ENCODE data around the gene GUCA1C. TPM values are rescaled to one million over a fixed set of nuclear protein-coding genes. Genes with fewer than 3 reads are reported as not detected.

GUCA1C gene, protein sequence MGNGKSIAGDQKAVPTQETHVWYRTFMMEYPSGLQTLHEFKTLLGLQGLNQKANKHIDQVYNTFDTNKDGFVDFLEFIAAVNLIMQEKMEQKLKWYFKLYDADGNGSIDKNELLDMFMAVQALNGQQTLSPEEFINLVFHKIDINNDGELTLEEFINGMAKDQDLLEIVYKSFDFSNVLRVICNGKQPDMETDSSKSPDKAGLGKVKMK
- not detected for total RNA-seq

DNA sequence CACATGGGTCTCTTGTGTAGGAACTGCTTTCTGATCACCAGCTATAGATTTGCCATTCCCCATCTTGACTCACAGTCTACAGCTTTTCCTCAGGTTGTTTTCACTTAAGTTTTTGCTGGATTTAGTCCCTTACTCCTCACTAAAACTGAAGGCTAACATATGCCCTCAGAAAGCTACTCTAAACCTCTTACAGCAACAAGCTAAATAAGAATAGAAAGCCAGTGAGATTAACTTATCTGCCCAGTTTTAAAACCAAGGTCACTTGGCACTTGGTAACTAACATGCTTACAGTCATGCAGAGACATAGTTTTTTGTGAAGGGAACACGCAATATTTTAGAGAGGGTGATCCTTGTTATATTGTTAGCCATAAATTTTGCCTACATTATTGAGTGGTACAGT is at the start of gene GUCA1C:
GUCA1C (minus strand) TSS at position 180 of the 400 bp plus-strand sequence; CDS start at position 63, 117 bp downstream.
- no peaks in the 10 kb centered on the region for H3K4me1 Mint-ChIP-seq (ENCODE audit: low read depth in 2 of 2)
- DNase-seq (ENCODE audit: low spot score): no peak
- peaks cover 6 to 11% of the 10 kb centered on the region in 2 donors for H3K27me3 Mint-ChIP-seq
- H3K27ac Mint-ChIP-seq: no peak within 1 kb of the TSS
- H3K9me3 Mint-ChIP-seq: no peaks in the 10 kb centered on the region
- ATAC-seq: no peak
- no peaks in the 10 kb centered on the region for H3K36me3 Mint-ChIP-seq
- no peak within 1 kb of the TSS for H3K4me3 Mint-ChIP-seq

DNA sequence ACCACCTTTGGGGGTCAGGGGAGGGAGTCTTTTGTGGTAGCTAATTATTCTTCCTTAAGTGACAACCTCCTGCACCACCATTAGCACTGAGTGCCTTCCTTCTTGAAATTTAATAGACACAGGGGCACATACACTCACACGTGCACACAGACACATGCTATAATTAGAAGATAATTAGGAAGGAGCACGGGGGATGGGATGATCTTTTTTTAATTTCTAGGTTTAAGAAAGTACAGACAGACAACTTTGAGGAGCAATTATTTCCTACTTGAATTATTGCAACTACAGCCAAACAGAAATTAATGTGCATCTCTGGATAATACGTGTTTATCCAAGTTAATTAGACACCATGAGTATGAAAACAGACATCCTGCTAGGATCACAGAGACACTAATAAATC is 44.8 kb upstream of the GUCA1C start:
- ATAC-seq (no peak), DNase-seq (ENCODE audit: low spot score) (no peak)
- Mint-ChIP-seq H3K9me3 (no peaks in the 10 kb centered on the region), H3K27ac (no peak overlapping the region), H3K27me3 (peaks cover 0 to 5% of the 10 kb centered on the region in 2 donors), H3K36me3 (no peaks in the 10 kb centered on the region), H3K4me3 (no peak overlapping the region), H3K4me1 (ENCODE audit: low read depth in 2 of 2) (no peaks in the 10 kb centered on the region)

DNA sequence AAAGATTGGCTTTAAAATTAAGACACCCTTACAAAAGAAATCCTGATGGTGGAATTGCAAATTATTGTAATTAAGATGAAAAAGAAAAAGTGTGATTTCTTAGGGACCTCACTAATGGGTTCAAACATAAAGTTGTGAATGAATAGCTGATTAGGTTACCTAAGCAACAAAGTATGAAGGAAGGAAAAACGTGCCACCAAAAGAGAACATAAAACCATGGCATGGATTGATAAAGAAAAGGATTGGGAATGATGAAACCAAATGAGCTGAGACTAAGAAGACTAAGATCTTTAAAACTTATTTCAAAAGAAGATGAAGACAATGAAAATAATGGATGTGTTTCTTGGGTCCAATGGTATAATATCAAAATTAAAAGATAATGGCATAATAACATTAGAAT is 32.2 kb upstream of the GUCA1C start:
- Mint-ChIP-seq H3K4me3 (no peak overlapping the region), H3K9me3 (peaks cover 3% of the 10 kb centered on the region), H3K36me3 (no peaks in the 10 kb centered on the region), H3K4me1 (ENCODE audit: low read depth in 2 of 2) (no peaks in the 10 kb centered on the region), H3K27me3 (peaks cover 10 to 15% of the 10 kb centered on the region in 2 donors), H3K27ac (no peak overlapping the region)
- ATAC-seq: no peak
- DNase-seq (ENCODE audit: low spot score): no peak

DNA sequence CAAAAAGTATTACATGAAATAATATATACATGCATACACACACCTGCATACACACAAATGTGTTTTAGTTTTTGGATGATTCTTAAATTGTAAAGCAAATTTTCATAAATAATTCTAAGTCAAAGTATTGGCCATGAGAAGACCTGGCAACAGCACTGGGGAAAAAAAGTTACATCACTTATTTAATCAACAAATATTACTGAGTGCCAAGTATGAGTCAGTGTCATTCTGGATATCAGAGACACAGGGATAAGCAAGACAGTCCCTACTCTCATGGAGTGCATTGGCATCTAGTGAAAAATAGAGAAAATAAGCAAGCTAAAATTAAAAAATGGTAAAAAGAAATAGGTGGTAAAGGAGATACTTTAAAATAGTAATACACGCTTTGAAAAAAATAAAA is 29.4 kb upstream of the GUCA1C start:
- DNase-seq (ENCODE audit: low spot score) (no peak), ATAC-seq (no peak)
- Mint-ChIP-seq H3K27ac (no peak overlapping the region), H3K27me3 (peaks cover 6 to 21% of the 10 kb centered on the region in 2 donors), H3K4me3 (no peak overlapping the region), H3K36me3 (no peaks in the 10 kb centered on the region), H3K9me3 (no peaks in the 10 kb centered on the region), H3K4me1 (ENCODE audit: low read depth in 2 of 2) (no peaks in the 10 kb centered on the region)

DNA sequence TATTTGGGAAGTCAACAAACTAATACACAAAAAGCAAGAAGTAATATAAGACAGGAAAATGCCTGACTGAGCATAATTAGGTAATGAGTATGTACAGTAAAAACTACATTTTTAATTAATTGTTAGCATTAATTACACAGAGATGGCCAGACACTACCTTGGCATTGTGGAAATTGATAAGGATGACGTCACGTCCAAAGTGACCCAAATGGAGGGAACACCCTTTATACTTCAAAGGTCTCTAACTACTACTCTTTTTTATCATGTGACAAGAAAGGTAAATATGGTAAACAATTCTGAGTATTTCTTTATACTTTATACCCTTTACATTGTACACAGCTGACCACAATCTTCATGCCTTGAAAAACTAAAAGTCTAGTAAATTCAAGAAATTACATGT is 22.4 kb upstream of the GUCA1C start:
- no peak overlapping the region for H3K27ac Mint-ChIP-seq
- no peaks in the 10 kb centered on the region for H3K9me3 Mint-ChIP-seq
- H3K4me3 Mint-ChIP-seq: no peak overlapping the region
- ATAC-seq: no peak
- DNase-seq (ENCODE audit: low spot score): no peak
- H3K4me1 Mint-ChIP-seq (ENCODE audit: low read depth in 2 of 2): no peaks in the 10 kb centered on the region
- H3K27me3 Mint-ChIP-seq: peaks cover 2 to 17% of the 10 kb centered on the region in 2 donors
- H3K36me3 Mint-ChIP-seq: no peaks in the 10 kb centered on the region

DNA sequence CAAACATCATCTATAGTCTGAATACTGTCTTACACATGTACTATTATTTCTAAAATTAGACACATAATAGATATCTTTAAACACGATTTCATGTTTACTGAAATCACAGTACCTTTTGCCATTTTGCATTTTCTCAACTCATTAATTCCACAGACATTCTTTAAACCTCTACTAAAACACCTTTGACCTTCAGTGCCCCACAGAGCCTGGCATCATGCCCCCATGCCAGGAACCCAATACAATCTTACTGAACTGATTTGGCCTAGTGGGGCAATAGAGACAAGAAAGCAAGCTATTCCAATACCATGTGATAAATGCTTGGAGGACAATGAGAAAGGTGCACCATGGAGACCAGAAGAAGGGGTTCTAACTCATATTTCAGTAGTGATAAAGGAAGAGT is 19.3 kb upstream of the GUCA1C start:
- Mint-ChIP-seq H3K27me3 (peaks cover 2 to 9% of the 10 kb centered on the region in 2 donors), H3K9me3 (no peaks in the 10 kb centered on the region), H3K36me3 (no peaks in the 10 kb centered on the region), H3K4me1 (ENCODE audit: low read depth in 2 of 2) (no peaks in the 10 kb centered on the region), H3K27ac (no peak overlapping the region), H3K4me3 (no peak overlapping the region)
- ATAC-seq (no peak), DNase-seq (ENCODE audit: low spot score) (no peak)

DNA sequence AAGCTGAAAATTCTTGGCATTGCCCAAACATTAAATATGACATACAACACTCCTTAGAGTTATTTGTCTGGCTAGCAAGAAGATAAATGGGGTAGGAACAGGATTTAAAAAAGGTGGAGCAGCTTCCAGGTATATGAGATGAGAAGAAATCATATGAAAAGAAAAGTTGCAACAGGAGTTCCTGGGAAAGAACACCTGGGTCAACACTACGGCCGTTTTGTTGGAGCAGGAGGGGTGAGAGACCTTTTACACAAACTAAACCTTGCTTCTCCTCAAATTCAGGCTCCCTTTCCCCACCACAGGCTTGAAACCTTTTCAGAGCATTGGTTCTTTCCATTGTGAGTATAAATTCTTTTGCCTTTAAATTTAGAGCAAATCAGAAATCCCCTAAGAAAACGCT is 18.8 kb upstream of the GUCA1C start:
- ATAC-seq (no peak), DNase-seq (ENCODE audit: low spot score) (no peak)
- Mint-ChIP-seq H3K4me3 (no peak overlapping the region), H3K36me3 (no peaks in the 10 kb centered on the region), H3K9me3 (no peaks in the 10 kb centered on the region), H3K4me1 (ENCODE audit: low read depth in 2 of 2) (no peaks in the 10 kb centered on the region), H3K27me3 (peaks cover 2 to 9% of the 10 kb centered on the region in 2 donors), H3K27ac (no peak overlapping the region)

DNA sequence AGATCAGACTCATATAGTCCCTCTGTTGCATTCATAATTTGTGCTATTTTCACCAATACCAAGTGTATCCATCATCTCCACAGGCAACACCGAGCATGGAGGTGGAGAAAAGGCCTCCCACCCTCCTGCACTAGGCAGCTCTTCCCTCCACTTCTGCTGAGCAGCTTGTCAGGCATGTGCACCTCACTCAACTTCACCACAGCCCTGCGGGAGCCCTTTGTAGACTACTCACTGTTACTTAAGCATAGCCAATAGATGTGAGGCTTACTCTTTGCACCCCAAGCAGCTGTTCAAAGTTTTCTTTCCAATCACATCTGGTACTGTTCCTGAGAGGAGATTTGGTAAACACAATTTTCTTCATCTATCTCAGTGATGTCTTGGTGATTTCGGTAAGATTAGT is 16.9 kb upstream of the GUCA1C start:
- Mint-ChIP-seq H3K27me3 (peaks cover 2 to 9% of the 10 kb centered on the region in 2 donors), H3K36me3 (no peaks in the 10 kb centered on the region), H3K9me3 (no peaks in the 10 kb centered on the region), H3K4me3 (no peak overlapping the region), H3K27ac (no peak overlapping the region), H3K4me1 (ENCODE audit: low read depth in 2 of 2) (no peaks in the 10 kb centered on the region)
- ATAC-seq (peak in 1 of 2 donors; percentile 40), DNase-seq (ENCODE audit: low spot score) (no peak)

DNA sequence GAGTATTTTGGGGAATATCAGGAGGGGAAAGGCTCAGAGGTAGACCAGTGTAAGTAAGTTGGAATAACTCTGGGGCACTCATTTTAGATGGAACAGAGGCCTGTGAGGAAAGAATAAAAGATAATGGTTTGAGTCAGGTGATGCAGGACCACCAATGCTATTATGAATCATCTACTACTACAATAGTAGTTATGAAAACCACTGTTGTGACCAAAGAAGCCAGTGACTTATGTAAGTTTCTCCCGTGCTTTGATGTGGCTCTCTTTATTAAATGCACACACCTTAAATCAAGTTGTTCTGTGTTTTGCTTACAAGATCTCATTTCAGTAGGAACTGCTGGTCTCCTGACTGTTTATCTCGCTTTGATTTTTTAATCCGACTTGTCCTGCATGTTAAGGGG is 13.1 kb upstream of the GUCA1C start:
- DNase-seq (ENCODE audit: low spot score) (no peak), ATAC-seq (no peak)
- Mint-ChIP-seq H3K9me3 (no peaks in the 10 kb centered on the region), H3K4me3 (no peak overlapping the region), H3K36me3 (no peaks in the 10 kb centered on the region), H3K27ac (no peak overlapping the region), H3K27me3 (no peaks in the 10 kb centered on the region), H3K4me1 (ENCODE audit: low read depth in 2 of 2) (no peaks in the 10 kb centered on the region)

DNA sequence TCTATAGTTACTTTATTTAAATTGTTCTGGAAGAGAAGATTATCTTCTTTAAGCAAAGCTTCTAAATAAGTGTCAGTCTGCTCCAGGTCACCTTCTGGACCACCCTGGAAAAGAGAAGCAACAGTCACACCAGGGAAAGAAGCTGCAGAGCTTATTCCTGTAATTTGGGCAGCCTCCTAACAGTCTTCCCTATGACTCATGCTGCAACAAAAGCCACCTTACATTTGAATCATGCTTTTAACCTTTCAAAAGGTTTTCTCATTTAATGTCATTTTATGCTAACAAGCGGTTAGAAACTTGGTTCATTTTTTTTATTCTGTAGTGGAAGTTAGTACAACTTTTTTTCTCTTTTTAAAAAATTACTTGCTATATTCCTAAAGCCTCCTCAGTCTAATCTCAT is 5.3 kb upstream of the GUCA1C start:
- no peaks in the 10 kb centered on the region for H3K4me1 Mint-ChIP-seq (ENCODE audit: low read depth in 2 of 2)
- H3K4me3 Mint-ChIP-seq: no peak overlapping the region
- DNase-seq (ENCODE audit: low spot score) (no peak), ATAC-seq (no peak)
- H3K36me3 Mint-ChIP-seq: no peaks in the 10 kb centered on the region
- H3K27me3 Mint-ChIP-seq: peaks cover 0 to 2% of the 10 kb centered on the region in 2 donors
- H3K9me3 Mint-ChIP-seq: no peaks in the 10 kb centered on the region
- no peak overlapping the region for H3K27ac Mint-ChIP-seq

DNA sequence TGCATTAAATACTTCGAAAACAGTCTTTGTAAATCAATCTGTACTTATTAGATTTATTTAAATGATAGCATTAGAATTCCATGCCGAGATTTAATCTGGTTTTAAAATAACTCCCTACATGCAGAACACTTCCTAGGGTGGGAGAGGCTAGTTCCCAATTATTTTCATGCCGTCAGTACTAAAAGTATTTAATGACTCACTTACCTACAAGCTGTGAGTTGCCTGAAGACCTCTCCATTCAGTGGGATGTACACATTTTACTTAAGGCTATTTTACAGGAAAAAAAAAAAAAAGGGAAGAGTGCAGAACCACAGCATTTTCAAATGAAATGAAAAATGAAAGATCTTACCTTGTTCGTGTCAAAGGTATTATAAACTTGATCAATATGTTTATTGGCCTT is 469 bp downstream of the GUCA1C start:
- no peaks in the 10 kb centered on the region for H3K36me3 Mint-ChIP-seq
- ATAC-seq: no peak
- no peaks in the 10 kb centered on the region for H3K9me3 Mint-ChIP-seq
- H3K27ac Mint-ChIP-seq: no peak overlapping the region
- DNase-seq (ENCODE audit: low spot score): no peak
- peaks cover 6 to 16% of the 10 kb centered on the region in 2 donors for H3K27me3 Mint-ChIP-seq
- H3K4me3 Mint-ChIP-seq: no peak overlapping the region
- no peaks in the 10 kb centered on the region for H3K4me1 Mint-ChIP-seq (ENCODE audit: low read depth in 2 of 2)

DNA sequence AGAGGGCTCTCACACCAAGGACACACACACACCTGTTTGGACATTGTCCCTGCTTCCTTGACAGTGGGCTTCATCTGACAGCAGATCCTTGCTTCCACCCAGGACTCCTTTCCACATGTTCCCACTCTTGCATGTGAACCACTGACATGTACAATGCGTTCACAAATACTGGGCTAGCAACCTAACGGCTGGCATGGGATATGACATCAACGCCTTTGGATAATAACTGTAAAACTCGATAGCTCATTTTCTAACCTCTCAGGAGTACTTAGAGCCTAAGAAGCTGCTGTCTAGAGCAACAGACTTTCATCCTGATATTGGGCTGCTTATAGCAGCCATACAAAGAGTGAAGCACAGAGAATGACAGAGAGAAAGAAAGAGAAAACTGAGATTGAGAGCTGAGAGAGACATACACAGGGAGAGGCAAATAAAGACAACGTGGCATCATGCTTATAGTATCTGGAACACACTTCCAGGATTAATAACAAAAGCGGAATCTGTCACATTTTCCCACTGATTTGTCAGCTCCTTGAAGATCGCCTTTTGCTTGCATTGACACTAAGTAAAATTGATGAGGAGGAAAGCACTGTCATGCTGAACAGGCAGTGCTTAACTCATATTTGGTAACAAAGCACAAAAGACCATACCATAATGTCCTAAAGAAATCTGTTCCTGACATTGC is 1.7 kb downstream of the GUCA1C start:
- H3K9me3 Mint-ChIP-seq: no peaks in the 10 kb centered on the region
- DNase-seq (ENCODE audit: low spot score) (no peak), ATAC-seq (no peak)
- H3K27ac Mint-ChIP-seq: no peak overlapping the region
- H3K27me3 Mint-ChIP-seq: peaks cover 6 to 19% of the 10 kb centered on the region in 2 donors
- H3K4me1 Mint-ChIP-seq (ENCODE audit: low read depth in 2 of 2): no peaks in the 10 kb centered on the region
- H3K4me3 Mint-ChIP-seq: no peak overlapping the region
- no peaks in the 10 kb centered on the region for H3K36me3 Mint-ChIP-seq

DNA sequence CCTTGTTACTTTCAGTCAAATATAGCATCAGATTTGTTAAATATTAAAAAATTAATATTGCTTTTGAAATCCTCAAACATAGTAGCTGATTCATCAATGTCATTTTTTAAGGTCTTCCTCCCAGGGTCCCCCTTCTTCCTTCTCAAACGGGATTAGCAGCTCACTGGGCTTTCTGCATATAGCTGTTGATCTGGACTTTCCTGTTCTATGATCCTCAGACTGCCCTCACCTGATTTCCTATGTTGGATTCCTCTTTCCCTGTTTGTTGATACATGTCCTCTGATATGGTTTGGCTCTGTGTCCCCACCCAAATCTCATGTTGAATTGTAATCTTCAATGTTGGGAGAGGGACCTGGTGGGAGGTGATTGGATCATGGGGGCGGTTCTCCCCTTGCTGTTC is 5.8 kb downstream of the GUCA1C start:
- ATAC-seq (no peak), DNase-seq (ENCODE audit: low spot score) (no peak)
- no peak overlapping the region for H3K4me3 Mint-ChIP-seq
- no peak overlapping the region for H3K27ac Mint-ChIP-seq
- peaks cover 11 to 29% of the 10 kb centered on the region in 2 donors for H3K27me3 Mint-ChIP-seq
- H3K36me3 Mint-ChIP-seq: no peaks in the 10 kb centered on the region
- no peaks in the 10 kb centered on the region for H3K9me3 Mint-ChIP-seq
- no peaks in the 10 kb centered on the region for H3K4me1 Mint-ChIP-seq (ENCODE audit: low read depth in 2 of 2)

DNA sequence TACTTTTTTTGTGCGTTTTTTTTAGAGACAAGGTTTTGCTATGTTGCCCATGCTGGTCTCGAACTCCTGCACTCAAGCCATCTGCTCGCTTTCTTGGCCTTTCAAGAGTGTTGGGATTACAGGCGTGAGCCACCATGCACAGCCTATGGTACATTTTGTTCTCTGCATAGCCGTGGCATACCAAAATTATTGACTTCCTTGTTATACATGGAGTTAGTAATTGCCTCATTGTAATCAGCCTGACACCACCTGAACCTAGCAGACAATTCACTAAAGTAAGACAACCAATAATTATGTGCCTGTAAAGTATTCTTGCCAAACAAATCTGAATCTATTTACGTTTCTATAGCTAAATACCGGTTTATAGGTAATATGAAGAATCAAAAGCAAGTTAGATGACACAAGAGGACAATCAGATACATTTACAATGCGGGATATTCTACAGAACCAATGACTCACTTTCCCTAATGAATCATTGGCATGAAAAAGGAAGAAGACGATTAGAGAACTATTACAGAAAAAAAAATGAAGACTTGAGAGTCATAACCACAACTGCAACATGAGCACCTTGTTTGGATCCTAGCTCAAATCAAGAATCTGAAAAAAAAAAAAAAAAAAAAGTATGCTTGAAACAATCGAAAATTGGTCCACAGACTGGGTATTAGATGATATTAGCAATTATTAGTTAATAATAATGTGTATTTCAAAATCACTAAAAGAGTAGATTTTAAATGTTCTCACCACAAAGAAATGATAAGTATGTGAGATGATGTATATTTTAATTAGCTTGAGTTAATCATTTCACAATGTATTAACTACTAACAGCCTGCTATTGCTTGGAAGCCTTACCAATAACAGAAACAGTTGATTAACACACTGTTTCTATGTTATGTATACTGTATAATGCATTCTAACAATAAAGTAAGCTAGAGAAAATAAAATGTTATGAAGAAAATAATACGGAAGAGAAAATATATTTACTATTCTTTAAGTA is 7.1 kb downstream of the GUCA1C start:
- no peak for DNase-seq (ENCODE audit: low spot score)
- no peaks in the 10 kb centered on the region for H3K9me3 Mint-ChIP-seq
- ATAC-seq: no peak
- no peaks in the 10 kb centered on the region for H3K36me3 Mint-ChIP-seq
- no peaks in the 10 kb centered on the region for H3K4me1 Mint-ChIP-seq (ENCODE audit: low read depth in 2 of 2)
- no peak overlapping the region for H3K4me3 Mint-ChIP-seq
- H3K27ac Mint-ChIP-seq: no peak overlapping the region
- peaks cover 10 to 32% of the 10 kb centered on the region in 2 donors for H3K27me3 Mint-ChIP-seq

All from natural killer cell treated with Interleukin-12 subunit alpha and Interleukin-12 subunit beta and Interleukin-15 and Interleukin-18, amount 100 ng/mL, for 72 hours (primary cell).